Thymus (tissue), 11 donors: ENCODE results near the gene GPR162. TPM values are rescaled to one million over a fixed set of nuclear protein-coding genes. Genes with fewer than 3 reads are reported as not detected.

Source experiments
- DNase-seq, 9 donors: peaks; one replicate each; pipeline ENCODE4 v3.0.0-alpha.2; 2013; ENCODE audit warnings: low spot score in 9 of 9, low read depth in 6 of 9, missing footprints in 1 of 9
- H3K27ac ChIP-seq, 2 donors: one replicate each; pipeline ENCODE4 v1.5.1; 2013; ENCODE audit warnings: control low read depth in 1 of 2, low read depth in 1 of 2, low read length in 1 of 2, mild to moderate bottlenecking in 1 of 2, moderate library complexity in 1 of 2
- H3K27me3 ChIP-seq, 2 donors: one replicate each; pipeline ENCODE4 v1.5.1; 2013; ENCODE audit warnings: low read length in 1 of 2; ENCODE audit not compliant: control insufficient read depth in 2 of 2, insufficient read depth in 1 of 2
- H3K36me3 ChIP-seq, 2 donors: one replicate each; pipeline ENCODE4 v1.5.1; 2013; ENCODE audit warnings: low read length in 1 of 2, mild to moderate bottlenecking in 1 of 2, moderate library complexity in 1 of 2; ENCODE audit not compliant: control insufficient read depth in 2 of 2, insufficient read depth in 2 of 2
- H3K4me1 ChIP-seq, 2 donors: one replicate each; pipeline ENCODE4 v1.5.1; 2013; ENCODE audit warnings: low read length in 2 of 2; ENCODE audit not compliant: control insufficient read depth in 2 of 2, insufficient read depth in 2 of 2
- H3K4me3 ChIP-seq, 2 donors: one replicate each; pipeline ENCODE4 v1.5.1; 2013; ENCODE audit warnings: low read length in 2 of 2, control low read depth in 1 of 2, mild to moderate bottlenecking in 1 of 2
- H3K9me3 ChIP-seq, 2 donors: one replicate each; pipeline ENCODE4 v1.5.1; 2013; ENCODE audit warnings: low read length in 1 of 2, mild to moderate bottlenecking in 1 of 2; ENCODE audit not compliant: control insufficient read depth in 2 of 2, insufficient read depth in 1 of 2
- WGBS: extraction: QIAGEN DNeasy Blood & Tissue Kit; methylation state at CpG from one replicate; pipeline ENCODE4 v1.1.7; 2013; 5-methylcytosine and 5-hydroxymethylcytosine counted together
- polyA plus RNA-seq: library from polyadenylated mRNA; stranded (reverse); fragments of 200-250 nt; gene quantifications from one replicate; pipeline ENCODE4 v1.2.3, GENCODE V29; 2013
- total RNA-seq: library from RNA; stranded (reverse); fragments of 120-200 nt; gene quantifications from one replicate; pipeline ENCODE4 v1.2.4, GENCODE V29; 2013
- donor health status: healthy.

Gene GPR162
- total and polyA plus RNA-seq, 2 donors: 1.4 to 4.4 TPM

- Histone ChIP-seq H3K27me3 (peaks cover 36 to 92% of the 10 kb centered on the region in 2 donors), H3K4me3 (no peak overlapping the region), H3K4me1 (peaks cover 13 to 52% of the 10 kb centered on the region in 2 donors), H3K27ac (no peak overlapping the region), H3K36me3 (peaks cover 0 to 2% of the 10 kb centered on the region in 2 donors), H3K9me3 (peaks cover 0 to 15% of the 10 kb centered on the region in 2 donors)
- DNase-seq: peak; percentile 54 to 88 (median 74)
- WGBS: 23% methylated on average over 19 of the region's 19 CpGs
Observed at GRCh38 chr12:6825398-6826124, 3.9 kb downstream of the GPR162 start.

GRCh38 chr12:6826125-6826733 is 4.6 kb downstream of the GPR162 start:
- no peak overlapping the region for H3K27ac ChIP-seq
- H3K9me3 ChIP-seq: peaks cover 0 to 15% of the 10 kb centered on the region in 2 donors
- no peaks in the 10 kb centered on the region for H3K36me3 ChIP-seq
- H3K27me3 ChIP-seq: peaks cover 40 to 97% of the 10 kb centered on the region in 2 donors
- peaks cover 9 to 47% of the 10 kb centered on the region in 2 donors for H3K4me1 ChIP-seq
- H3K4me3 ChIP-seq: no peak overlapping the region
- DNase-seq: no peak
- WGBS: 92% methylated on average over 17 of the region's 17 CpGs

GRCh38 chr12:6826734-6827436 is 5.3 kb downstream of the GPR162 start:
- Histone ChIP-seq H3K27me3 (peaks cover 40 to 97% of the 10 kb centered on the region in 2 donors), H3K4me1 (peaks cover 7 to 40% of the 10 kb centered on the region in 2 donors), H3K9me3 (peaks cover 0 to 15% of the 10 kb centered on the region in 2 donors), H3K27ac (no peak overlapping the region), H3K4me3 (no peak overlapping the region), H3K36me3 (no peaks in the 10 kb centered on the region)
- WGBS: 95% methylated on average over 22 of the region's 22 CpGs
- no peak for DNase-seq

- no peak overlapping the region for H3K27ac ChIP-seq
- no peak overlapping the region for H3K4me3 ChIP-seq
- H3K9me3 ChIP-seq: peaks cover 0 to 15% of the 10 kb centered on the region in 2 donors
- H3K36me3 ChIP-seq: no peaks in the 10 kb centered on the region
- H3K27me3 ChIP-seq: peaks cover 40 to 95% of the 10 kb centered on the region in 2 donors
- WGBS: 21% methylated on average over 8 of the region's 8 CpGs
- H3K4me1 ChIP-seq: peaks cover 7 to 34% of the 10 kb centered on the region in 2 donors
- peak in 3 of 9 donors; percentile 24 to 62 (median 42) for DNase-seq
Observed at GRCh38 chr12:6827437-6827911, 5.9 kb downstream of the GPR162 start.

GRCh38 chr12:6827982-6828780 is 6.6 kb downstream of the GPR162 start, which contains the start of gene P3H3:
Gene P3H3 (plus strand): TSS chr12:6828407. CDS start chr12:6828441, 34 bp downstream.
- H3K27ac ChIP-seq: peak within 1 kb of the TSS in 1 of 2 donors; percentile 46
- 2% methylated on average over 60 of the region's 60 CpGs for WGBS
- peak in 1 of 9 donors; percentile 40 for DNase-seq
- H3K27me3 ChIP-seq: peaks cover 40 to 89% of the 10 kb centered on the region in 2 donors
- no peaks in the 10 kb centered on the region for H3K36me3 ChIP-seq
- peaks cover 7 to 33% of the 10 kb centered on the region in 2 donors for H3K4me1 ChIP-seq
- H3K9me3 ChIP-seq: peaks cover 0 to 15% of the 10 kb centered on the region in 2 donors
- peak within 1 kb of the TSS; percentile 42 to 60 for H3K4me3 ChIP-seq

- H3K27me3 ChIP-seq: peaks cover 40 to 88% of the 10 kb centered on the region in 2 donors
Observed at GRCh38 chr12:6828781-6829535, 7.3 kb downstream of the GPR162 start.

GRCh38 chr12:6829536-6830220 is 8.1 kb downstream of the GPR162 start:
- Histone ChIP-seq H3K27me3 (peaks cover 40 to 83% of the 10 kb centered on the region in 2 donors), H3K4me1 (peaks cover 7 to 33% of the 10 kb centered on the region in 2 donors), H3K36me3 (no peaks in the 10 kb centered on the region), H3K4me3 (peak overlapping the region in 1 of 2 donors; percentile 60), H3K27ac (no peak overlapping the region), H3K9me3 (peaks cover 0 to 15% of the 10 kb centered on the region in 2 donors)
- 71% methylated on average over 19 of the region's 19 CpGs for whole genome bisulfite sequencing
- no peak for DNase-seq

More at GRCh38 chr12:6828781-6829535, 7.3 kb downstream of the GPR162 start:
- no peaks in the 10 kb centered on the region for H3K36me3 ChIP-seq
- H3K4me1 ChIP-seq: peaks cover 7 to 33% of the 10 kb centered on the region in 2 donors
- DNase-seq: peak in 1 of 9 donors; percentile 48
- 2% methylated on average over 71 of the region's 71 CpGs for WGBS
- peaks cover 0 to 15% of the 10 kb centered on the region in 2 donors for H3K9me3 ChIP-seq
- peak overlapping the region in 1 of 2 donors; percentile 46 for H3K27ac ChIP-seq
- H3K4me3 ChIP-seq: peak overlapping the region; percentile 42 to 60
